Activated T-helper 9 cell treated with anti-CD3 and anti-CD28 coated beads, Interleukin-2, amount 50 U/mL, for 16 hours (primary cell): ENCODE results near the gene WNT7B.

Experiments used
- DNase-seq: peaks from one replicate; pipeline ENCODE4 v3.0.0-alpha.2; 2020; ENCODE audit warnings: low read depth

The WNT7B gene

DNA sequence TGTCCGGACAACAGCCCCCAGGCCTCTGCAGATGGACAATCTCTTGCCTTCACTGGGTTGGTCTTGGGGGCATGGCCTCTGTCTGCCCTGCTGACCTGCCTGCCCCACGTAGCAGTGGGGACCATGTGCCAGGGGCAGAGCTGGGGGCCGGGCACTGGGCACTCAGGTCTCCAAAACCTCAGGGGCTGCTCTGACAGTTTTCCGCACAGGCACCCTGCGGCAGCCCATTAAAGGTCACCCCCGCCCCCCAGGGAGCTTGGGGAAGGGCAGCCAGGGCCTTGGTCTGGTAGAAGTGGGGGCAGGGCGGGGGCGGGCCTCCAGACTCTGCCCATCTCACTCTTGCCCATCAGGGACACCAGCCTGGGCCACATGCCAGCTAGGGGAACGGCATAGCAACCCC is 49.9 kb downstream of the WNT7B start:
- DNase-seq = no peak

DNA sequence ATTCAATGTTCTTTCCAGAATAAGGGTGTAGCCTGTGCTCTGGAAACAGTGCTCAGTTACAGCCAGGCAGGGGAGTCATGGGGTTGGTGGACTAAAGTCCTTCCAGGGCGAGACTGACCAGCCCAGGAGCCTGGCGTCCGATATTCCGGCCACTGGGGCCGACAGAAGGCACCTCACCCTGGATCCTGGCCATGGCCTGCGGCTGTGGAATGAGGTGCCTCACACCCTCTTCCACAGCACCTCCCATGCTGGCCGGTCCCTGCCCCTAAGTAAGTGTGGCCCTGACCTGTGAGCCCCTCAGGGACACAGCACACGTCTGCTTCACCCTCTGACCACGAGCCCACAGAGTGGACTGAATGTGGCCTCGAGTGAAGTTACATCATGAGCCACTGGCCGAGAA is 50.5 kb downstream of the WNT7B start:
- no peak for DNase-seq

DNA sequence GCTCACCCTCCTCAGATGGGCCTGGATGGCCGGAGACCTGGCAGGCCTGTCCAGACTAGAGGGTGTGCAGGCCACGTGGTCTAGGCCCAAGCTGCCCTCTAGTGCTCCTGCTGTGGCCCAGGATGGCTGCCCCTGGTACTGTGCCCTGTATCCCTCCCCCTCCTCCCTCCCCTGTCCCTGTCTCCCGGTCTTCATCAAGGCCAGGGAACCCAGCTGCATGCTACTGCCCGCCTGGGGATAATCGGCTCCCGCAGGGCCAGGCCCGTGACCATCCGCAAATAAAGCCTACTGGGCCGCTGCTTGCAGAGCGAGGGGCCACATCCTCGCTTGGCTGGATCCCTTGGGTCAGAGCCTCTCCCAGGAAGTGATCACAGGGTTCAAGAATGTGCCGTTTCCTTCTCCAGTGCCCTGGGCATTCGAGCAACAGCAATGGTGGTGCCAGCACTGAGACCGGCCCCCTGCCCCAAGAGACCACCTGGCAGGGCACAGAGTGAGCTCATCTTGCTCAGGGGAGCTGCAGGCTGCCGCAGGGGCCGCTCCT is 51.1 kb downstream of the WNT7B start:
- DNase-seq = no peak

DNA sequence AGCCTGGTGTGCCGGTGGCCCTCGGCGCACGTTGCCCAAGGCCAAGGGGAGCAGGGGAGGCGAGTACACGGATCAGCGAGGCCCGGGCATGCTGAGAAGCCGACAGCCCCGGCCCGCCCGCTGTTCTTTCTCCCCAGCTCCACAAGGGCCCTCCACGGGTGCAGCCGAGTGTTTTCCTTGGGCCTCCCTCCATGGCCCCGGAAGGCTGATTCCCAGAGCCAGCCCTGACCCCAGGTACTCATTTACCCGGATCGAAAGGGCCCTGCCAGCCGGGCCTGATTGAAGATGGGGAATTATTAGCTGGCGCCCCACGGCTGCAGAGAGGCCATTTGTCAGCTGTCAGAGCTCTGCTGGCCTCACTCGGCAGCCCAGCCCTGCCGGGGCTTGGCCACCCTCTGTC is 53.1 kb downstream of the WNT7B start:
- DNase-seq = no peak

DNA sequence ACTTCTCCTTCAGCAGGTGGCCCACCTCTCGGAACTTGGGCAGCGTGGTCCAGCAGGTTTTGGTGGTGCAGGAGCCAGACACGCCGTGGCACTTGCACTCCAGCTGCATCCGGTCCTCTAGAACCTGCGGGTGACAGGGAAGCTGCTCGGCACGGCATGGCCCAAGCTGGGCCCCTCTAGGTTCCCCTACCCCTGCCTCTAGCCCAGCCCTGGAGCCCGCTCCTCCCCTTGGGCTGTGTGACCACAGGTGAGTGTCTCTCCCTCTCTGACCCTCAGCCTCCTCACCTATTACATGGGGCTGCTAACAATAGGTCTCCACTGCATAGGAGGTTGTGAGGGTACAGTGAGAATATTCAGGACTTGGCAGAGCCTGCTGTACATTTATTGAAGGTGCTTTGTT is 53.8 kb downstream of the WNT7B start:
- no peak for DNase-seq

DNA sequence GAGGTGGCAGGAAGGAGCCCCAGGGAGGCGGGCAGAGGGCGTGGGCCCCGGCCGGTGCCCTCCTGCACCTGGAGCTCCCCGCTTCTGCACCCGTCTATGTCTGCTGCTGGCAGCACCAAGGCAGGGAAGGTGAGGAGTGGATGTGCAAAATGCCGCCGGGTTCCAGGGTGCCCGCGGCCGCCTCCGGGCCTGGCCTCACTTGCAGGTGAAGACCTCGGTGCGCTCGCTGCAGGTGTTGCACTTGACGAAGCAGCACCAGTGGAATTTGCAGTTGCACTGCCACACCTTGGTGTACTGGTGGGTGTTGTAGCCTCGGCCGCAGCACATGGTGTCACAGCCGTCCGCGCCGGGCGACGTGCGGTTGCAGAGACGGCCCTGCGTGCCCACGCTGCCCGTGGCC is 54.3 kb downstream of the WNT7B start:
- no peak for DNase-seq

DNA sequence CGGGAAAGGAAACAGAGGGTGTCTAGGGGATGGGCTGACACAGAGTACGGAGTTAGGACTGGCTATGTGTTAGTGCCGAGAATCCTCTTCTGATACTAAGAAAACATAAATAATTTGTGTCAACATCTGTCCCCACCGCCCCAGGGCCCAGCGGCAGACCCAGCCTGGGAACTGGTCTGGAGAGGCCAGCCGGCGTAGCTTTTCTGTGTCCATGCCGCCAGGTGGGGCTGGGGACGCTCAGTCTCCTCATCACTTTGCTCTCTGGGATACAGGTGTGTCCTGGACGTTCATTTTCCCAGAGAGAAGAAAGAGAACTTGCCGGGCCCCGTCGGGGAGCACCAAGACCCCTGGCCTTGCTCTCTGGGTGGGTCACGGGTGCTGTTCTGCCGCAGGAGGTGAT is 54.7 kb downstream of the WNT7B start:
- DNase-seq = no peak

DNA sequence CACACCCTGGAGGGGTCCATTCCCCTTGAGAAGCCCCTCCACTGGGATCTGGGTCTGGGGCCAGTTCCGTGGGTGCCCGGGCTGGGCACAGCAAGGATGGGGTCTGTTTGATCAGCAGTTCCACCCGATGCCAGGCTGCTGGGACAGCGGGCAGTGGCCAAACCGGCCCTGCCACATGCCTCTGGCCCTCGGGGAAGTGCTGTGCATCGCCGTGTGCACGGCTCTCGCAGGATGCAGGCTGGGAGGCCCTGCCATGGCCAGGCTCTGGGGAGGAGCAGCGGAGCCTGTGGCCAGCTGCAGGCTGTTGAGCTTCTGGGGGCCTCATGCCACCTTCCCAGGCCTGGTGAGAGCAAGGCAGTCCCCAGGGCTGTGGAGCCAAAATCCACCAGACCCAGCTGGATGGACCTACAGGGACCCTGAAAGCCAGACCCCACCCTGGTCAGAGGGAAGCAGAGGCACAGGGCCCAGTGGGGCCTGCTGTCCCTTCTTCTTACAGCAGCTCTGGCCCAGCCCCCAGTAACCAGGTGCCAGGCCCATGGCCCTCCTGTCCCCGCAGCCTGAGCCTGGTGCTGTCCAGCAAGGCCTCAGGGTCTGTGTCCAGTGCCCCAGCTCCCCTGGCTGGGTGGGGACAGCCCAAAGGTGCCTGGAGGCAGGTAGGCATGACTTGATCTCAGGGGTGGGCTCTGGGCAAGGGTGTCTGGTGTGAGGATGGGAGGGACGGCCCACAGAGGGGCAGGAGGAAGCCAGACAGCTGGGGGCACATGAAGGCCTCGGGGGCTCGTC is 57.3 kb downstream of the WNT7B start:
- no peak for DNase-seq

DNA sequence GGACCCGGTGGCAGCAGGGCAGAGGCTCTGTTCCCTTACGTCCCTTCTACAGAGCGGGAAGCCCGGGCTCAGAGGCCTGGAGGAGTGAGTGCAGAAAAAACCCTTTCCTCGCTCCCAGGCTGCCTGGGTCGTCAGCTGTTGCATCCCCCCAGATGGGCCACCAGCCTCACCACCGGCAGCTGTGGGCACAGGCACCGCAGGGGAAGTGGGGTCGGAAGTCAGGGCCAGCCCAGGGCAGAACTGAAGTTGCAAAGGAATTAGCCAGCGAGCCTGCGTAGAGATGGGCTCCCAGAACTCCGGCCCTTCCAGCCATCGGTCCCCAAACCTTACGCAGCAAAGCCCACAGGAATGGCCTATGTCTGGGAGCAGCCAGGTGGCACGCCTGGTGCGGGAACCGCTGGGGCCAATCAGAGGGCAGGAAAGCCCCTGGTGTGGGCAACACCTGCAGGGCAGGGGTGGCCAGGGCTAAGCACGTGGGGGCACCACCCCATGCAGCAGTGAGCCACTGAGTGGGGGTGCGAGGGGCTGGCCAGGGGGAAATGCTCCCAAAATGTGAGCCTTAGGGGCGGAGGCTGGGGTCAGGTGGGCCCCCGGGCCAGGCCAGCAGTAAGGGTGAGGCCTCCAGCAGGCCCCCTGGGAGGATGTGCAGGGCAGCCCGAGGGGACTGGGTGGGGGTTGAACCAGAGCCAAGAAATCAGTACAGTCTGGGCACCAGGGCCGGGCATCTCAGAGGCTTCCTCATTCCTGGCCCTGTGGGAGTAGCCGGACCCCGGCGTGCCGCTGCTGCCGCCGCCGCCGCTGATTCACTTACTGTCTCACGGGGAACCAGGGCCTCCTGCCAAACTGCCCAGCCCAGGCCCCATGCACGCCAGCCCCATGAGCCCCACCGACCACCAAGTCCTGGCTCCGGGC is 58.2 kb downstream of the WNT7B start:
- DNase-seq = no peak

DNA sequence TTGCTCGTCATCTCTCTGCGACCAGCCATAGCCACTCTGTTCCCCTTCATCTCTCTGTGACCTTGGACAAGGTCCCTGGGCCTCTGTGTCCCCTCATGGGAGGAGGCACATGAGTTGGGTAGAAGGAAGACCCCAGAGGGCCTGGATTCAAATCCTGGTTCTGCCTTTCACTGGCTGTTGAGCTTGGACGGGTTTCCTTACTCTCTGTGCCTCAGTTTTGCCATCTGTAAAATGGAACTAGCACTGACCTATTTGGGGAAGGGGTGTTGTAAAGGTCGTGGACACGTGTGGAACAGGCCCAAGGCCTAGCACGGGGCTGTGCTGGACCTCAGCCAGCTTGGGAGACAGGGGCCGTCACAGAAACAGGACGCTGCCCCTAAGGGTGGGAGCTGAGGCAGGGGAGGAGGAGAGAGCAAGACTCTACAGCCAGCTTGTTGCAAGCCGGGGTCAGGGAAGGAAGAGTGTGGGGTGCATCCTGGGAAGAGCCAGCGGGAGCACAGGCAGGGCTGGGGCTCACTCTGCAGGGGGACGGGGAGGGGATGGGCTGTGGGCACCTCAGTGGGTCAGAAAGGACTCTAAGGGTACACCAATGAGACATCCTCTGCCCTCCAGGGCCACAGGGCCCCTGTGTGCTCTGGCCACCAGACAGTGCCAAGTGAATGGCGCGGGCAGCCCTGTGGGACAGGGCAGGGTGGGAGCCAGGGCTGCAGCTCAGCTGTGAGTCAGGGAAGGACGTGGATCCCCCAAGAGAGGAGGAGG is 59.1 kb downstream of the WNT7B start:
- no peak for DNase-seq

DNA sequence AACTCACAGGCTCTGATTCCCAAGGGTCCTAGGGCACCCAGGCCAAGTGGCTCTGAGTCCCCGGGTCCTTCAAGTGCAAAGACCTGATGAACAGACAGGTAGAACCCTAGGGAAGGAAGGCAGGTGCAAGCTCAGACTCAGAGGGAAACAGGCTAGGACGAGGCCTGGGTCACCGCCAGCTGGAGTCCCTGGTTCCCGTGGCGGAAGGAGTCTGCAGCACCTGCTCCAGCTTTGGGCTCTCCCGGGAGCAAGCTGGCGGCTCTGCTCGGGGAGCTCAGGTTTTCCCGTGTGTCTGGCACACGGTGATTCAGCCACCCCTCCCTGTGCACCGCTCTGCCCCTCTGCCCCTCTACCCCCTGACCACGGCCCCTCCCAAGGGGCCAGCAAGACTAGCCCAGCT is 59.8 kb downstream of the WNT7B start:
- DNase-seq = no peak

DNA sequence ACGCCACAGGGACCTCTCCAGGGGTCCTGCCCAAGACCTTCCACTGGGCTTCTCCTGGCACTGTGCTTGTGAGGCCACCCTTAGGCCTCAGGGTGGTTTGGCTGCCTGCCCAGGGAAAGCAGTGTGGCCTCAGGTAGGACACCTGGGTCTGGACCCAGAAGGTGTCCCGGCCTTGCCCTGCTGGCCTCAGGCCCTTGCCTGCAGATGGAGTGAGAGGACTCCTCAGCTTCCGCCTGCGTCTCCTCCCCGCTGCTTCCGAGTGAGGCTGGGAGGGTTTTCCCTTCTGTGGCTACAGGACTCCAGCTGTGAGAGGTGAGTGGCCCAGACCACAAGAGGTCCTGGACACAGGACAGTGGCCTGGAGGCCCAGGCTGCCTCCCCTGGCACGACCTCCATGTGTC is 60.4 kb downstream of the WNT7B start:
- DNase-seq = no peak

DNA sequence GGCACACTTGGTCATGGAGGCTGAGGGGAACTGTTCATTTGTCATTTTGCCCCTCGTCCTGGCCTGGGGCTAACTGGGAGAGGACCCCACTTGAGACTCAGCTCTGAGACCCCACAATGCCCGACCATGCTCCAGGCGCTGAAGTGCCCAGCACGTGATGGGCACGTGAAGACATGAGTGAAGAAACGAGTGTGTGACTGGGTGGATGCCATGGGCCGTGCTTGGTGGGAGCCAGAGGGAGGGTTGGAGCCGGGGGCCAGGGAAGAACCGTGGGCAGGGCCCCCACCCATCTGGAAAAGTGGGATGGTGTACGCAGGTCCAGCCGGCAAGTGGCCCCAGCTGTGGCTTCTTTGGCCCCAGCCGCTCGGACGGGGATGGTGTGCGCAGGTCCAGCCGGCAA is 61.1 kb downstream of the WNT7B start:
- no peak for DNase-seq

DNA sequence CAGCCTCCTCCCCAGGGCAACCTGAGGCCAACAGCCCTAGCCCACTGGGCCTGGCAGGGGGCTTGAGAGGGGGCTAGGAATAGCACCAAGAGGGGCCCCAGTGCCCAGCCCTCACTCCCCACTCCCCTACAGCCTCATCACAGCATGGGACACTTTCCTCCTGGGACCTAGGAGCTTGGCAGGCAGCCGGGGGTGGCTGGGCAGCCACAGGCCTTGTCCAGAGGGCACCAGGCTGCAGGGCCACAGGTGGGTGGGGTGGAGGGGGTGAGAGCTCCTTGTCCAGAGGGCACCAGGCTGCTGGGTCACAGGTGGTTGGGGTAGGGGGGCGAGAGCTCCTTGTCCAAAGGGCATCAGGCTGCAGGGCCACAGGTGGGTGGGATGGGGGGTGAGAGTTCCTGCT is 61.8 kb downstream of the WNT7B start:
- no peak for DNase-seq

DNA sequence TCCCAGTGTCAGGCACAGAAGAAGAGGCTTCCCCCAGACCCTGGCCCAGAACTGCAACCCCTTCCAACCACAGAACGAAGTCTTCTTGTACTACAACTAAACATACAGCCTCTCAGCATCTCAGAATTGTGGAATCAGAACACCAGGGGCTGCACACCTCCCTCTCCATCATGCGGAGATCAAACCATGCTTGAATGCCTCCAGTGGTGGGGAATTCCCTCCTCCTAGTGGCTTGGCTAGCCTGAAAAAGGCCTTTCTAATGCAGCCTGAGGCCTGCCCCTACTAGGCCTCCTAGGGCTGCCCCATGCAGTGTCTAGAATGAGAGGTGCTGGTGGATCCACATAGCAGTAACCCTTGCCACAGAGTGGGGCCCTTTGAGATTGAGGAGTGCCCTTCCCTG is 62.7 kb downstream of the WNT7B start:
- DNase-seq = no peak

DNA sequence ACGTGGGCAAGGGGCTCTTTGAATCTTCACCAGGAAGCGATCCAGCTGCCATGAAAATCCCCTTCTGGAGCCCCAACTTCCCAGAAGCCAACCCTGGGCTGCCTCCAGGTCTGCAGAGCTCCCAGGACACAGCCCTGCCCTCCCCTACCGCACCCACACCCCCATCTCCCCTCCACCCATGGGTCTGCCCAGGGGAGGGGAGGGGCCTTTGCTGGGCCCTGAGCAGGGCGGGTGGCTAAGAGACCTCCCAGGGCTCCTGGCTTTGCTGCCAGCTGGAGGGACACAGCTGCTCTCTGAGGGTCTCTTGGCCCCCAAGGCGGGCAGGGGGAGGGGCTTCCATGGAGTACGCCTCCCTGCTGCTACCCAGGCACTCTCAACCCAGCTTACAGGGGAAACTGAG is 64.1 kb downstream of the WNT7B start:
- DNase-seq = no peak

DNA sequence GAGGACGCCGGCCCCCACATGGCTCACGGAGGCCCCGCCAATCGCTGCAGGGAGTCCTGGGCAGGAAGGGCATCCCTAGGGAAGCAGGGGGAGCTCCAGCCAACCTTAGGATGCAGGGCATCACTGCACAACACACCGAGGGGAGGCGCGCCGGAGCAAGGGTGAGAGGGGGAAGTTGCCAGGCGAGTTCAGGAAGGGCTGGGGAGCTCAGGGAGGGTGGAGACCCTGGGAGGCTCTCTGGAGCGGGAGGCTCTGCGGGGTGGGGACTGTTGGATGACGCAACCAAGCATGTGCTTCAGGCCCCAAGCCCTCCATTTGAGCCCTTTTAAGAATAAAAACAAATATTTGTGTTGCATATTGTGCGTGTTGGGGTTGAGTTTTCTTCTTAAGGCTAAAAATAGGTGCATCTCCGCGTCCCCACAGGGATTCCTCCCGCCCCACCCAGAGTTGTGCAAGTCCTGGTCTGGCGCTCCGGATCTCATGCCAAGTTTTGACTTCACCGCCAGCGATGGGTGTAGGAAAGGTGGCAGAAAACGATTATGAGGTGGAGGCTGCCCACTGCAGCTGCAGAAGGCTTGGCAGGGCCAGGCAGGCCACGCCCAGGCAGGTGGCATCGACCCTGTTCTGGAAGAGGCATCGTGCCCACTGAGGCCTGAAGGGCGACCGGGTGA is 65.2 kb downstream of the WNT7B start:
- no peak for DNase-seq

DNA sequence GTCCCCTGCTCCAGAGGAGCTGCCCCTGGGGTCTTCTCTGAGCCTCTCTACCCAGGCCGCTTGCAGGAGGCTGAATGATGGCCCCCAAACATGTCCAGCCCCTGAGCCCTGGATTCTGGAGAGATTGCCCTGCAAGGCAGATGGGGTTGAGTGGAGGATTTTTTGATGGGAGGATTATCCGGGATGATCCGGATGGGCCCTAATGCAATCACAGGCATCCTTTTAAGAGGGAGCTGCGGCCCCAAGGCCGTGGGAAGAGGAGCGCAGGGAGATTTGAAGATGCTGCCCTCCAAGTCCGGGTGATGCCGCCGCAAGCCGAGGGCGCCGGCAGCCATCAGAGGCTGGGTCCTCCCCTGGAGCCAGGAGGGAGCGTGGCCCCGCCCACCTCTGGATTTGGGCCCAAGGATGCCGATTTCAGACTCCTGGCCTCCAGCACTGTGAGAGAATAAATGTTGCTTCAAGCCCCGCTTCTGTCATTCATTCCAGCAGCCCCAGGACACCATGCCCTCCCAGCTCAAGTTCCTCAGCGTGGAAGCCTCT is 66.0 kb downstream of the WNT7B start:
- no peak for DNase-seq

DNA sequence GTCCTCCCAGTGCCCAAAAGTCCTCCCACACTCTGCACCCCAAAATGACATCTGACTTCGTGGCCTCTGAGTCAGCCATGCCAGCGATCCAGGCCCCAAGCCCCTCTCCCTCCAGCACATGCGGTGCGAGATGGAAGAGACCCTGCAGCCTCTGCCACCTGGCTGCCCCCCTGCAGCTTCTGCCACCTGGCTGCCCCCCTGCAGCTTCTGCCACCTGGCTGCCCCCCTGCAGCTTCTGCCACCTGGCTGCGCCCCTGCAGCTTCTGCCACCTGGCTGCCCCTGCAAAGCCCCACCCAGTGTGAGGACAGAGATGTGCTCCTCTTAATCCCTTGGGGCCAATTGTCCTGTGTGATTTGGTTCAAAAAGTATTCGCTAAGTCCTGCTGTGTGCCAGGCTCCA is 68.0 kb downstream of the WNT7B start:
- no peak for DNase-seq

DNA sequence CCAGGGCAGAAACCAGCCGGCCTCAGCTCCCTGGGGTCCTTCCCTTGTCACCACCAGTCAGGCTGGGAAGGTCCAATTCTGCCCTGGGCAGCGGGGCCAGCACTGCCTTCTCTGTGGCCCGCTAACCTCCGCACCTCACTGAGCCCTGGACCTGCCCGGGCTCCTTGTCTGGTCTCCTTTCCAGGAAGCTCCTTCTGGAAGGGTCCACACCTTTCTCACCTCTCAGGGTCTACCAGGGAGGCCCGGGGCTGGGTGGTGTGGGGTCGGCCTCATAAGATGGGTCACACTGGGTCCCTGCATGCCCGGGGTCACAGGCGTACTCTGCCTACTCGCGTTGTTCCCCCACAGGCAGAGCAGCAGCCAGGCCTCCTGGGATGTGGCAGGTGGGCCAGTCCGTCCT is 69.0 kb downstream of the WNT7B start:
- no peak for DNase-seq

DNA sequence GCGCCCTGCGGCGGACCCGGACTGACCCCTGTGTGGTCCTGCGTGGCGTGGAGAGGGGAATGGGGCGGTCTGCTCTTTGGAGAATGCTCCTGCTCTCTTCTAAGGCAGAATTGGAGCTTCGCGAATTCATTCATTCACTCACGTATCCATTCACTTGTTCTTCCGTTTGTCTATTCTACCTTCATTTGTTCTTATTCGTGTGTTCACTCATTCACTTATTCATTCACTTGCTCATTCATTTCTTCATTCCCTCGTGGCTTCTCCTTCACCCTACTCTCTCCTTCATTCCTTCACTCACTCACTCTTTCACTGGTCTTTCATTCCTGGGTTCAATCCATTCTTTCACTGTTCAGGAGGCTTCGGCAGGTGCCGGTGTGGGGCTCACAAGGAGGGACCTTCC is 69.6 kb downstream of the WNT7B start:
- no peak for DNase-seq

DNA sequence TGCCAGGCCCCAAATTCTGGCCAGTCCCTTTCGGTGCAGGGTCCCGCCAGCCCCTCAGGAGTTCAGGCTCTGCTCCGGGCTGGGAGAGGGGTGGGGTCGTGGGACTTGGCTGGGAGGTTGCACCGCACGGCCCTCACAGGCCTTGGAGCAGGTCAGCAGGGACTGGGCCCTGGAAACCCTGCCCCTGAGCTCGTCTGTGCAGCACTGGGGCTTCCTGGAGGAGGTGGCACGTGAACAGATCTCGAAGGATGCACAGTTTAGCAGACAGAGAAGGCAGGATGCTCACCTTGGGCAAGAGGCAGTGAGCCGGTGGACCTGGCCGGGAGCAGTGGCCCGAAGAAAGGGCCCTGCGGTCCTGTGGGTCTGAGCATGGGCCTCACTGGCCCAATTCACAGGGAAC is 70.0 kb downstream of the WNT7B start:
- no peak for DNase-seq
